Fibroblast of lung (primary cell): ENCODE data around the gene CMSS1. TPM values are rescaled to one million over a fixed set of nuclear protein-coding genes. Genes with fewer than 3 reads are reported as not detected.

ENCODE experiments used
- DNase-seq, 2 donors: peaks; one replicate each; pipeline versions ENCODE4 v3.0.0 to v3.0.0-alpha.2; 2010; ENCODE audit warnings: low read depth in 2 of 2
- H2AFZ ChIP-seq: 2 replicates; pipeline ENCODE4 v1.5.1; 2012; ENCODE audit warnings: low read length, control low read depth, inconsistent platforms
- H3K27ac ChIP-seq: 2 replicates; pipeline ENCODE4 v1.5.1; 2011; ENCODE audit warnings: low read length, control low read depth; ENCODE audit not compliant: insufficient read depth
- H3K27me3 ChIP-seq: 2 replicates; pipeline ENCODE4 v1.5.1; 2011; ENCODE audit warnings: mild to moderate bottlenecking, low read length; ENCODE audit not compliant: control insufficient read depth, insufficient read depth
- H3K36me3 ChIP-seq: 2 replicates; pipeline ENCODE4 v1.5.1; 2011; ENCODE audit warnings: low read length; ENCODE audit not compliant: control insufficient read depth, insufficient read depth
- H3K4me1 ChIP-seq: 2 replicates; pipeline ENCODE4 v1.5.1; 2011; ENCODE audit warnings: low read length; ENCODE audit not compliant: control insufficient read depth, insufficient read depth; ENCODE audit errors: extremely low read depth
- H3K4me2 ChIP-seq: 2 replicates; pipeline ENCODE4 v1.5.1; 2011; ENCODE audit warnings: low read length, control low read depth; ENCODE audit not compliant: insufficient read depth; ENCODE audit errors: extremely low read depth
- H3K4me3 ChIP-seq, 4 experiments: fragments of 200-600 bp in 1 of 4; sonication (generic) in 1 of 4; replicated peaks in 1 of 4; 2 replicates each; pipeline ENCODE4 v1.5.1; 2011 to 2016; ENCODE audit warnings: low read length in 4 of 4, low read depth in 3 of 4, mild to moderate bottlenecking in 3 of 4, control low read depth in 2 of 4, inconsistent platforms in 1 of 4, mixed read lengths in 1 of 4; ENCODE audit not compliant: insufficient read depth in 1 of 4; ENCODE audit errors: control extremely low read depth in 1 of 4
- H3K79me2 ChIP-seq: 2 replicates; pipeline ENCODE4 v1.5.1; 2012; ENCODE audit warnings: mild to moderate bottlenecking, low read length, inconsistent platforms; ENCODE audit not compliant: control insufficient read depth, insufficient read depth
- H3K9ac ChIP-seq: 2 replicates; pipeline ENCODE4 v1.5.1; 2011; ENCODE audit warnings: mild to moderate bottlenecking, low read length, control low read depth; ENCODE audit not compliant: insufficient read depth
- H3K9me3 ChIP-seq: 2 replicates; pipeline ENCODE4 v1.5.1; 2012; ENCODE audit warnings: low read depth, low read length; ENCODE audit not compliant: control insufficient read depth, insufficient read depth
- H4K20me1 ChIP-seq: 2 replicates; pipeline ENCODE4 v1.5.1; 2011; ENCODE audit warnings: low read length; ENCODE audit not compliant: control insufficient read depth, insufficient read depth; ENCODE audit errors: extremely low read depth
- CTCF ChIP-seq, 2 donors: IDR thresholded peaks in 1 of 2; conservative IDR thresholded peaks in 1 of 2; 1 replicate in 1 of 2; 2 replicates in 1 of 2; pipeline ENCODE4 v1.5.1; 2011 to 2012; ENCODE audit warnings: low read length in 2 of 2, control low read depth in 1 of 2, inconsistent platforms in 1 of 2, low read depth in 1 of 2, mild to moderate bottlenecking in 1 of 2
- EZH2 ChIP-seq: IDR thresholded peaks from 2 replicates; pipeline ENCODE4 v1.5.1; 2012; ENCODE audit warnings: low read length, control low read depth, mild to moderate bottlenecking; ENCODE audit errors: missing control alignments
- polyA plus RNA-seq, 2 donors: library from polyadenylated mRNA; depleted of rRNA in 1 of 2; stranded (reverse) in 1 of 2; unstranded in 1 of 2; fragments of >200 nt; gene quantifications; 2 replicates each; pipeline ENCODE4 v1.2.1, GENCODE V29; 2011 to 2012; ENCODE audit warnings: missing spikeins in 1 of 2
- total RNA-seq: library from RNA; depleted of rRNA; stranded (reverse); fragments of >200 nt; gene quantifications from 2 replicates; pipeline ENCODE4 v1.2.1, GENCODE V29; 2014

The CMSS1 gene
- total and polyA plus RNA-seq, 2 donors (not counting 1 experiment from before 2014, with no cell fraction given), result 6.9 to 13.2 TPM

GRCh38 chr3:99978221-99978620 is 160.6 kb downstream of the CMSS1 start:
- DNase-seq, result no peak
- H3K4me2 ChIP-seq, result no peak overlapping the region
- TF ChIP-seq CTCF (conservative IDR thresholded peaks at IDR 0.05 in 1 of 2, IDR thresholded peaks at IDR 0.05 in 1 of 2; ENCODE audit: low read depth in 1 of 2, low read length in 2 of 2), result no peak
- TF ChIP-seq EZH2, result no peak
- no peak overlapping the region for H3K4me3 ChIP-seq
- no peaks in the 10 kb centered on the region for H3K27me3 ChIP-seq
- no peak overlapping the region for H2AFZ ChIP-seq
- H4K20me1 ChIP-seq, result no peaks in the 10 kb centered on the region
- H3K9me3 ChIP-seq, result no peaks in the 10 kb centered on the region
- no peak overlapping the region for H3K9ac ChIP-seq
- H3K27ac ChIP-seq, result no peak overlapping the region
- H3K36me3 ChIP-seq, result no peaks in the 10 kb centered on the region
- no peaks in the 10 kb centered on the region for H3K4me1 ChIP-seq
- H3K79me2 ChIP-seq, result no peaks in the 10 kb centered on the region

GRCh38 chr3:99980606-99981005 is 162.9 kb downstream of the CMSS1 start:
- no peaks in the 10 kb centered on the region for H3K36me3 ChIP-seq
- H3K4me2 ChIP-seq, result no peak overlapping the region
- no peaks in the 10 kb centered on the region for H3K4me1 ChIP-seq
- no peaks in the 10 kb centered on the region for H3K27me3 ChIP-seq
- H3K79me2 ChIP-seq, result no peaks in the 10 kb centered on the region
- TF ChIP-seq CTCF (conservative IDR thresholded peaks at IDR 0.05 in 1 of 2, IDR thresholded peaks at IDR 0.05 in 1 of 2; ENCODE audit: low read depth in 1 of 2, low read length in 2 of 2) (no peak), EZH2 (no peak)
- no peak overlapping the region for H3K9ac ChIP-seq
- no peaks in the 10 kb centered on the region for H3K9me3 ChIP-seq
- no peak for DNase-seq
- H3K4me3 ChIP-seq, result no peak overlapping the region
- H2AFZ ChIP-seq, result no peak overlapping the region
- H4K20me1 ChIP-seq, result no peaks in the 10 kb centered on the region
- H3K27ac ChIP-seq, result no peak overlapping the region

- TF ChIP-seq EZH2 (no peak), CTCF (conservative IDR thresholded peaks at IDR 0.05 in 1 of 2, IDR thresholded peaks at IDR 0.05 in 1 of 2; ENCODE audit: low read depth in 1 of 2, low read length in 2 of 2) (no peak)
- no peak overlapping the region for H2AFZ ChIP-seq
Observed at GRCh38 chr3:99981138-99981537, 163.5 kb downstream of the CMSS1 start.

More at GRCh38 chr3:99981138-99981537, 163.5 kb downstream of the CMSS1 start:
- no peaks in the 10 kb centered on the region for H3K27me3 ChIP-seq
- H3K79me2 ChIP-seq, result no peaks in the 10 kb centered on the region
- H3K4me3 ChIP-seq, result no peak overlapping the region
- no peak overlapping the region for H3K4me2 ChIP-seq
- H3K9ac ChIP-seq, result no peak overlapping the region
- H4K20me1 ChIP-seq, result no peaks in the 10 kb centered on the region
- H3K27ac ChIP-seq, result no peak overlapping the region
- no peaks in the 10 kb centered on the region for H3K4me1 ChIP-seq
- H3K9me3 ChIP-seq, result no peaks in the 10 kb centered on the region
- no peaks in the 10 kb centered on the region for H3K36me3 ChIP-seq
- no peak for DNase-seq
